Adrenal gland (tissue), 12 donors: ENCODE results near the gene HCCS. TPM values are rescaled to one million over a fixed set of nuclear protein-coding genes. Genes with fewer than 3 reads are reported as not detected.

Experiments
- DNase-seq, 7 donors: peaks; one replicate each; pipeline ENCODE4 v3.0.0-alpha.2; 2019 to 2020
- H3K27ac ChIP-seq, 5 donors: fragments of 200-600 bp; sonication (generic) in 4 of 5; 1 replicate in 3 of 5; 2 replicates in 2 of 5; pipeline versions ENCODE4 v1.5.1 to v1.8.0; 2016 to 2020; ENCODE audit warnings: mild to moderate bottlenecking in 1 of 5
- H3K27me3 ChIP-seq: fragments of 200-600 bp; 2 replicates; pipeline ENCODE4 v1.8.0; 2021
- H3K36me3 ChIP-seq, 2 donors: fragments of 200-600 bp; replicated peaks in 1 of 2; 1 replicate in 1 of 2; 2 replicates in 1 of 2; pipeline versions ENCODE4 v1.5.1 to v1.8.0; 2018 to 2022
- H3K4me1 ChIP-seq, 2 donors: fragments of 200-600 bp; replicated peaks in 1 of 2; 1 replicate in 1 of 2; 2 replicates in 1 of 2; pipeline versions ENCODE4 v1.5.1 to v1.8.0; 2018 to 2021
- H3K4me3 ChIP-seq, 4 donors: fragments of 200-600 bp; sonication (generic) in 3 of 4; one replicate each; pipeline ENCODE4 v1.5.1; 2016 to 2018
- H3K9me3 ChIP-seq, 3 donors: fragments of 200-600 bp; sonication (generic) in 1 of 3; replicated peaks in 1 of 3; 1 replicate in 2 of 3; 2 replicates in 1 of 3; pipeline versions ENCODE4 v1.5.1 to v1.8.0; 2016 to 2021
- CTCF ChIP-seq, 6 experiments: fragments of 450-650 bp in 4 of 6; fragments of 200-600 bp in 2 of 6; sonication (generic) in 1 of 6; IDR thresholded peaks; 1 replicate in 5 of 6; 2 replicates in 1 of 6; pipeline versions ENCODE4 v1.5.1 to v1.8.0; 2016 to 2021; ENCODE audit warnings: antibody characterized with exemption in 6 of 6, mild to moderate bottlenecking in 2 of 6, moderate library complexity in 1 of 6
- POLR2A ChIP-seq, 2 donors: fragments of 450-650 bp; IDR thresholded peaks; one replicate each; pipeline ENCODE4 v1.6.1; 2017; ENCODE audit warnings: antibody characterized with exemption in 2 of 2, mild to moderate bottlenecking in 2 of 2, moderate library complexity in 1 of 2
- WGBS, 4 donors: extraction: QIAGEN DNeasy Blood & Tissue Kit in 2 of 4; methylation state at CpG; one replicate each; pipeline versions ENCODE4 v1.1.5 to v1.1.7; 2013 to 2017; 5-methylcytosine and 5-hydroxymethylcytosine counted together
- intact Hi-C, 2 donors: fragments of 100-400 bp; cut with DNase I; formaldehyde crosslinking; loops; one replicate each; pipeline versions ENCODE4 v1.14.1 to v1.15.0; 2022 to 2023
- polyA plus RNA-seq, 3 donors: library from polyadenylated mRNA; stranded (reverse); fragments of 200-250 nt in 2 of 3; fragments of 350-450 nt in 1 of 3; fragmentation: Illumina TruSeq in 1 of 3; extraction: RNeasy Lipid Tissue Mini Kit (QIAGEN cat#74804) in 1 of 3; gene quantifications; one replicate each; pipeline ENCODE4 v1.2.3, GENCODE V29; 2013 to 2014
- total RNA-seq, 9 donors: library from RNA; depleted of rRNA in 4 of 9; stranded (reverse); fragments of >200 nt in 4 of 9; fragments of 120-200 nt in 1 of 9; fragmentation: NEBNext Ultra II Directional in 1 of 9; extraction: Animal tissue kit (Norgen Biotek cat#: 25700) in 1 of 9; gene quantifications; one replicate each; pipeline versions ENCODE4 v1.1.0 to v1.2.4, GENCODE V29; 2013 to 2023
- donor health status: healthy with polysubstance abuse.
- donor health status: Bipolar disorder and iron deficiency.
- donor health status: DM: yes; HTN: yes; CAD: no.
- donor health status: DM: no; HTN: no; CAD: no.
- donor health status: DM: no; HTN: no; CAD: no.
- donor health status: DM: yes; HTN: yes; CAD: no.

Gene HCCS
- total and polyA plus RNA-seq, 12 donors = 7.1 to 47.0 (median 21.0) TPM

- no peaks in the 10 kb centered on the region for H3K36me3 ChIP-seq
- no peak overlapping the region for H3K4me3 ChIP-seq
- H3K4me1 ChIP-seq = no peaks in the 10 kb centered on the region
- no peaks in the 10 kb centered on the region for H3K9me3 ChIP-seq
- intact Hi-C loops = no loop called here
- WGBS, 4 donors = 74 to 93% (median 78%) methylated on average over 2 of the region's 2 CpGs
- DNase-seq = no peak
- TF ChIP-seq POLR2A (IDR thresholded peaks at IDR 0.05) (no peak), CTCF (IDR thresholded peaks at IDR 0.05) (no peak)
- no peak overlapping the region for H3K27ac ChIP-seq
- peaks cover 10% of the 10 kb centered on the region for H3K27me3 ChIP-seq
Observed at GRCh38 chrX:11066812-11067211, 44.3 kb upstream of the HCCS start.

DNA sequence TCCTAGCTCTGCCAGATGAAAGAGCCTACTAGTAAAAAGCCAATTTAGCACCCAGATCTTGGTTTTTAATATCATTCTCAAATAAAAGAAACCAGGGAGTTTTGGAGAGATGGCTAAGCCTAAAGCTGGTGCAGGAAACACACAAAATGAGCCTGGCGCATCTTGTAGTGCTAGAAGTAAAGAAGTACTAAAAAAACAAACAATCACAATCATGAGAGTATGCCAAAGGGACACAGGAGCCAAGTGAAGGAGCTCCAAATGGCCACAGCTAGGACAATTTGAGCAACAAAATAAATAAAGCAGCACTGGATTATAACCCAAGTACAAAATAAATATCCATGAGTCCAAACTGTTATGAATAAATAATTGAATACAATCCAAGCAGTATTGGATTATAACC lies 37.8 kb upstream of the HCCS start:
- Histone ChIP-seq H3K36me3 (no peaks in the 10 kb centered on the region), H3K9me3 (no peaks in the 10 kb centered on the region), H3K27ac (no peak overlapping the region), H3K27me3 (peaks cover 6% of the 10 kb centered on the region), H3K4me1 (no peaks in the 10 kb centered on the region), H3K4me3 (no peak overlapping the region)
- TF ChIP-seq CTCF (IDR thresholded peaks at IDR 0.05) (no peak), POLR2A (IDR thresholded peaks at IDR 0.05) (no peak)
- no peak for DNase-seq
- intact Hi-C loops = no loop called here
- 73 to 98% (median 84%) methylated on average over 1 of the region's 1 CpG for WGBS, 4 donors

DNA sequence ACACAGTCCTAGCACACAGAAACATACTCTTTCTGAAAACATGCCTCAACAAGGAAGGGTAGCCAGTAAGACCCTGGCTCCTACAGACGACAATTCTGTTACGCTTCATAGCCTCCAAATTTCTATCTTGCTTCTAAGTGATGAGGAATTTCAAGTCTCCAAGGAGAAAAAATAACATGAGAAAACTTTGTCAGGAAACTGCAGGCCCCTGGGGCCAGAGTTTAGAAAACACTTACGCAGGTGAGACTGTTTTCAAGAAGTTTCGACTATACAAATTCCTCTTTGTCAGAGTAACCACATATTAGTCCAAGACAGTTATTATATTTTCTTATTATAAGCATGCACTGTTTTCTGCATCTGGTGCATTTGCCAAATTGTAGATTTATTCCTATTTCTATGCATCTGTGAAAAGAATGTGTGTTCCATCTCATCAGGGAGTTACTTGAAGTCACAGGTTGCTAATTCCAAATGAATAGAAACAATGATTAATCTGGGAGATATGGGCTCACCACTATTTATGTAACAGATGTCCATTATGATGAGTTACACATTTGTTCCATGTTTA lies 30.3 kb upstream of the HCCS start:
- intact Hi-C loops = no loop called here
- no peak overlapping the region for H3K27ac ChIP-seq
- TF ChIP-seq POLR2A (IDR thresholded peaks at IDR 0.05) = no peak

GRCh38 chrX:11081511-11081910 lies 29.6 kb upstream of the HCCS start:
- Histone ChIP-seq H3K27me3 (peaks cover 12% of the 10 kb centered on the region), H3K4me3 (no peak overlapping the region), H3K27ac (no peak overlapping the region), H3K9me3 (no peaks in the 10 kb centered on the region), H3K4me1 (no peaks in the 10 kb centered on the region), H3K36me3 (no peaks in the 10 kb centered on the region)
- 40 to 77% (median 60%) methylated on average over 2 of the region's 2 CpGs for WGBS, 4 donors
- TF ChIP-seq POLR2A (IDR thresholded peaks at IDR 0.05) (no peak), CTCF (IDR thresholded peaks at IDR 0.05) (no peak)
- no peak for DNase-seq
- intact Hi-C loops = no loop called here

More for the DNA sequence above, 30.3 kb upstream of the HCCS start:
- H3K9me3 ChIP-seq = no peaks in the 10 kb centered on the region
- no peak for DNase-seq
- H3K4me3 ChIP-seq = no peak overlapping the region
- H3K4me1 ChIP-seq = no peaks in the 10 kb centered on the region
- no peaks in the 10 kb centered on the region for H3K36me3 ChIP-seq
- peaks cover 12% of the 10 kb centered on the region for H3K27me3 ChIP-seq
- WGBS, 4 donors = 80 to 91% (median 85%) methylated on average over 4 of the region's 4 CpGs

DNA sequence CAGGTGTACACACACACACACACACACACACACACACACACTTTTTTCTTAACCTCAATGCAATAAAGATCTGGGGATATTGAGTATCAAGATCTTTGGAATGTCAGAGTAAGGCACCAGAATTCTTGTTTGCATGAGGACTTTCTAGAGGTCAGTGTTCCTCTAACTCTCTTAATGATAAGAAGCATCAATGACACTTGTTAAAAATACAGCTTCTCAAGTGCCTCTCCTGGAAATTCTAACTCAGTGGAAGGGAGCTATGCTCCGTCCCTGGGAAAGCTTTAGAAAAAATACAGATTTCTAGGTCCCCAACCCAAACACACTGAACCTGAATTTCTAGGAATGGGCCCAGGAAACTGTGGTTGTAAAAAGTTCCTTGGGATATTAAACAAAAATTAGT lies 25.8 kb upstream of the HCCS start:
- no peak overlapping the region for H3K4me3 ChIP-seq
- intact Hi-C loops = no loop called here
- H3K27ac ChIP-seq = no peak overlapping the region
- no peak for DNase-seq
- H3K27me3 ChIP-seq = peaks cover 8% of the 10 kb centered on the region
- H3K4me1 ChIP-seq = no peaks in the 10 kb centered on the region
- 44 to 84% (median 69%) methylated on average over 1 of the region's 1 CpG for WGBS, 4 donors
- TF ChIP-seq POLR2A (IDR thresholded peaks at IDR 0.05) = no peak
- no peak for TF ChIP-seq CTCF (IDR thresholded peaks at IDR 0.05)
- H3K9me3 ChIP-seq = peaks cover 0 to 7% (median 0%) of the 10 kb centered on the region in 3 donors
- no peaks in the 10 kb centered on the region for H3K36me3 ChIP-seq
